Left lung (tissue), 10 donors: ENCODE results near the gene RBMS3. TPM values are rescaled to one million over a fixed set of nuclear protein-coding genes. Genes with fewer than 3 reads are reported as not detected.
A peak's percentile ranks its signal among the peaks of the same experiment; 100 is the strongest.

ENCODE experiments used
- ATAC-seq: fragments of 200-7000 bp; cut with Tn5 transposase; one replicate; pipeline ENCODE4 v1.9.1; 2020; ENCODE audit warnings: moderate library complexity
- DNase-seq, 4 donors: peaks; one replicate each; pipeline ENCODE4 v3.0.0-alpha.2; 2013 to 2020
- H3K27ac ChIP-seq, 2 donors: fragments of 200-600 bp; sonication (generic) in 1 of 2; one replicate each; pipeline versions ENCODE4 v1.5.0 to v1.8.0; 2020 to 2021
- H3K27me3 ChIP-seq, 2 donors: fragments of 200-600 bp; sonication (generic) in 1 of 2; one replicate each; pipeline versions ENCODE4 v1.5.0 to v1.8.0; 2020 to 2021
- H3K36me3 ChIP-seq, 2 donors: fragments of 200-600 bp; sonication (generic) in 1 of 2; one replicate each; pipeline versions ENCODE4 v1.5.0 to v1.8.0; 2020 to 2021
- H3K4me1 ChIP-seq, 2 donors: fragments of 200-600 bp; one replicate each; pipeline ENCODE4 v1.8.0; 2021
- H3K4me3 ChIP-seq, 2 donors: fragments of 200-600 bp; sonication (generic) in 1 of 2; one replicate each; pipeline versions ENCODE4 v1.5.0 to v1.8.0; 2020 to 2021; ENCODE audit warnings: mild to moderate bottlenecking in 1 of 2
- H3K9me3 ChIP-seq, 2 donors: fragments of 200-600 bp; sonication (generic) in 1 of 2; one replicate each; pipeline versions ENCODE4 v1.5.0 to v1.8.0; 2020 to 2021
- intact Hi-C, 2 donors: fragments of 100-400 bp; cut with DNase I; formaldehyde crosslinking; loops; one replicate each; pipeline versions ENCODE4 v1.11.2 to v1.14.2; 2022
- polyA plus RNA-seq, 6 donors: library from polyadenylated mRNA; unstranded; fragments of 120-200 nt; gene quantifications; one replicate each; pipeline ENCODE4 v1.2.1, GENCODE V29; 2013; ENCODE audit not compliant: insufficient read length in 6 of 6
- total RNA-seq, 2 donors: library from RNA; stranded (reverse); fragmentation: NEBNext Ultra II Directional; extraction: Animal tissue kit (Norgen Biotek cat#: 25700); gene quantifications; one replicate each; pipeline ENCODE4 v1.2.1, GENCODE V29; 2021
- TF ChIP-seq, protein P1 (sequence below), 2 donors: fragments of 200-600 bp; sonication (generic) in 1 of 2; IDR thresholded peaks; one replicate each; pipeline versions ENCODE4 v1.5.0 to v1.8.0; 2021; ENCODE audit warnings: antibody characterized with exemption in 2 of 2
- donor health status: DM: no; HTN: yes; CAD: no.
- donor health status: DM: no; HTN: no; CAD: no.

The RBMS3 gene
- total and polyA plus RNA-seq, 8 donors: 27.1 to 51.6 (median 37.6) TPM

- Histone ChIP-seq H3K4me3 (no peak overlapping the region), H3K27ac (no peak overlapping the region), H3K36me3 (no peaks in the 10 kb centered on the region), H3K27me3 (no peaks in the 10 kb centered on the region), H3K9me3 (no peaks in the 10 kb centered on the region), H3K4me1 (peaks cover 0 to 6% of the 10 kb centered on the region in 2 donors)
- TF ChIP-seq, protein P1, sequence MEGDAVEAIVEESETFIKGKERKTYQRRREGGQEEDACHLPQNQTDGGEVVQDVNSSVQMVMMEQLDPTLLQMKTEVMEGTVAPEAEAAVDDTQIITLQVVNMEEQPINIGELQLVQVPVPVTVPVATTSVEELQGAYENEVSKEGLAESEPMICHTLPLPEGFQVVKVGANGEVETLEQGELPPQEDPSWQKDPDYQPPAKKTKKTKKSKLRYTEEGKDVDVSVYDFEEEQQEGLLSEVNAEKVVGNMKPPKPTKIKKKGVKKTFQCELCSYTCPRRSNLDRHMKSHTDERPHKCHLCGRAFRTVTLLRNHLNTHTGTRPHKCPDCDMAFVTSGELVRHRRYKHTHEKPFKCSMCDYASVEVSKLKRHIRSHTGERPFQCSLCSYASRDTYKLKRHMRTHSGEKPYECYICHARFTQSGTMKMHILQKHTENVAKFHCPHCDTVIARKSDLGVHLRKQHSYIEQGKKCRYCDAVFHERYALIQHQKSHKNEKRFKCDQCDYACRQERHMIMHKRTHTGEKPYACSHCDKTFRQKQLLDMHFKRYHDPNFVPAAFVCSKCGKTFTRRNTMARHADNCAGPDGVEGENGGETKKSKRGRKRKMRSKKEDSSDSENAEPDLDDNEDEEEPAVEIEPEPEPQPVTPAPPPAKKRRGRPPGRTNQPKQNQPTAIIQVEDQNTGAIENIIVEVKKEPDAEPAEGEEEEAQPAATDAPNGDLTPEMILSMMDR (IDR thresholded peaks at IDR 0.05): no peak
- ATAC-seq (no peak), DNase-seq (peak in 1 of 4 donors; percentile 28)
- intact Hi-C loops: no loop called here
Observed at GRCh38 chr3:29410660-29411405, 130.0 kb downstream of the RBMS3 start.

- H3K4me1 ChIP-seq: peaks cover 0 to 6% of the 10 kb centered on the region in 2 donors
- H3K27ac ChIP-seq: no peak overlapping the region
- DNase-seq (no peak), ATAC-seq (no peak)
- intact Hi-C loops: no loop called here
- H3K4me3 ChIP-seq: no peak overlapping the region
- no peaks in the 10 kb centered on the region for H3K9me3 ChIP-seq
- H3K27me3 ChIP-seq: no peaks in the 10 kb centered on the region
- no peaks in the 10 kb centered on the region for H3K36me3 ChIP-seq
- TF ChIP-seq, protein P1 (IDR thresholded peaks at IDR 0.05): no peak
Observed at GRCh38 chr3:29412110-29412509, 131.2 kb downstream of the RBMS3 start.

GRCh38 chr3:29414468-29415224 lies 133.8 kb downstream of the RBMS3 start:
- intact Hi-C loops: no loop called here
- H3K36me3 ChIP-seq: no peaks in the 10 kb centered on the region
- no peaks in the 10 kb centered on the region for H3K27me3 ChIP-seq
- H3K9me3 ChIP-seq: no peaks in the 10 kb centered on the region
- no peak overlapping the region for H3K27ac ChIP-seq
- ATAC-seq (no peak), DNase-seq (no peak)
- no peak overlapping the region for H3K4me3 ChIP-seq
- peaks cover 0 to 6% of the 10 kb centered on the region in 2 donors for H3K4me1 ChIP-seq
- TF ChIP-seq, protein P1 (IDR thresholded peaks at IDR 0.05): no peak

DNA sequence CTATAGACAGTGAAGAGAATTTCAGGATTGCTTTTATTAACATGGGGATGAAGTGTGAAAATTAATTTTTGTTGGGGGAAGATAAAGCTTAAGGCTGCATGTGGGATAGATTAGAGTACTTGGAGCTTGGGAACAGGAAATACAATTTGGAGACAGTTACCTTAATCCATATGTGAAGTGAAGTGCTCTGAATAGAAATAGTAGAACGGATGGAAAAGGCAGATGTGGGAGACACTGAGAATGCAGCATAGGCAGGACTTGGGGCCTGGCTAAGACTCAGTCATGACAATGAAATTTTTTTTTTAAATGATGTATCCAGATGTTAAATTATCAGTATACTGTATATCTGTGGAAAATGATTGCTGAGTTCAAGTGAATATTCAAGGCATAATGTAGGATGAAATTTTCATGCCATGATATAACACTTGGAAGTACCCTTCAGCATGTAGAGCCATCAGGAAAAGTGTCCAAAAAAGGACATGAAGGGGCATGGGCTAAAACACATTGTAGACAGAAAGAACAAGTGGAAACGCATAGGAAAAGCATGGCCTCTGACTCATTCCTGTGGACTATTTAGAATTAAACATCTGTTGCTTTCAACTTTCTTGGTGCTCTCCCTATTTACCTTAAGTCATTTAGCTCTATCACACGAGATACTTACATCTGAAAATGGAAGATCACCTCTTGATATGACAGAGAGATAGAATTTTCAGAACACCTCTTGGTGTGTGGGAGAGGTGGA lies 134.8 kb downstream of the RBMS3 start:
- TF ChIP-seq, protein P1 (IDR thresholded peaks at IDR 0.05): no peak
- H3K36me3 ChIP-seq: no peaks in the 10 kb centered on the region
- no peak overlapping the region for H3K27ac ChIP-seq
- peaks cover 0 to under 1% of the 10 kb centered on the region in 2 donors for H3K4me1 ChIP-seq
- H3K4me3 ChIP-seq: no peak overlapping the region
- H3K27me3 ChIP-seq: no peaks in the 10 kb centered on the region
- ATAC-seq (no peak), DNase-seq (no peak)
- intact Hi-C loops: no loop called here
- H3K9me3 ChIP-seq: no peaks in the 10 kb centered on the region

DNA sequence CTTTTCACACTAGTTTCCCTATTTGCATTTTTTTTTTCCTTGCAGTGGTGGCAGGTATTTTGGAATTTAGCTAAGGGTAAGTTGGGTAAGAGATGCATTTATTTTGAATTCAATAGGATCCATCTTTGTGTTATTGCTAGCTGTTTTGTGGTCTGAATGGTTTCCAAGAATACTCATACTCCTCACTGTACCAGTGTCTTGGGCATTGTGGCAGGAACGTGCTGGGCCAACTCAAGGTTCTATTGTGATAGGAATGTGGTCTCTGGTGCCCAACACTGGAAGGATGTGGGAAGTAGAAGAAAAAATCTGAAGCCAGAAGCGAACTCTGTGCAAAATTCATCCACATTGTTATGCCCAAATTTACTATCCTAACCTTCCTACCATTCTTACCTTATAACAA lies 135.6 kb downstream of the RBMS3 start:
- intact Hi-C loops: no loop called here
- Histone ChIP-seq H3K9me3 (no peaks in the 10 kb centered on the region), H3K27ac (no peak overlapping the region), H3K27me3 (no peaks in the 10 kb centered on the region), H3K4me3 (no peak overlapping the region), H3K4me1 (no peaks in the 10 kb centered on the region), H3K36me3 (no peaks in the 10 kb centered on the region)
- TF ChIP-seq, protein P1 (IDR thresholded peaks at IDR 0.05): no peak
- no peak for ATAC-seq
- no peak for DNase-seq
